Measurements from ENCODE around the gene TBC1D2.

GRCh38 chr9:98247831-98248657, 7.4 kb downstream of the TBC1D2 start:
- TF ChIP-seq EZH2phosphoT487 (IDR thresholded peaks at IDR 0.05; ENCODE audit: unreplicated experiment) (no peak), CTCF (conservative IDR thresholded peaks at IDR 0.05; ENCODE audit: low read depth in 2 of 2) (no peak), CREB1 (CRISPR knock-in tag; IDR thresholded peaks at IDR 0.05; ENCODE audit: low read depth) (no peak), ZNF331 (CRISPR knock-in tag; IDR thresholded peaks at IDR 0.05; ENCODE audit: low read depth) (no peak), POLR2AphosphoS5 (IDR thresholded peaks at IDR 0.05; ENCODE audit: low read depth) (no peak), REST (IDR thresholded peaks at IDR 0.05; ENCODE audit: unreplicated experiment) (no peak), EZH2 (IDR thresholded peaks at IDR 0.05; ENCODE audit: low read depth, unreplicated experiment) (no peak), JUNB (IDR thresholded peaks at IDR 0.05; ENCODE audit: unreplicated experiment) (no peak), ETS1 (IDR thresholded peaks at IDR 0.05) (no peak)
